ENCODE measurements around the gene UAP1L1. TPM values are rescaled to one million over a fixed set of nuclear protein-coding genes. Genes with fewer than 3 reads are reported as not detected.
A peak's percentile ranks its signal among the peaks of the same experiment; 100 is the strongest.

Gene UAP1L1
- total and polyA plus RNA-seq, 2 experiments from 2014 or later: 2.5 to 8.1 TPM

DNA sequence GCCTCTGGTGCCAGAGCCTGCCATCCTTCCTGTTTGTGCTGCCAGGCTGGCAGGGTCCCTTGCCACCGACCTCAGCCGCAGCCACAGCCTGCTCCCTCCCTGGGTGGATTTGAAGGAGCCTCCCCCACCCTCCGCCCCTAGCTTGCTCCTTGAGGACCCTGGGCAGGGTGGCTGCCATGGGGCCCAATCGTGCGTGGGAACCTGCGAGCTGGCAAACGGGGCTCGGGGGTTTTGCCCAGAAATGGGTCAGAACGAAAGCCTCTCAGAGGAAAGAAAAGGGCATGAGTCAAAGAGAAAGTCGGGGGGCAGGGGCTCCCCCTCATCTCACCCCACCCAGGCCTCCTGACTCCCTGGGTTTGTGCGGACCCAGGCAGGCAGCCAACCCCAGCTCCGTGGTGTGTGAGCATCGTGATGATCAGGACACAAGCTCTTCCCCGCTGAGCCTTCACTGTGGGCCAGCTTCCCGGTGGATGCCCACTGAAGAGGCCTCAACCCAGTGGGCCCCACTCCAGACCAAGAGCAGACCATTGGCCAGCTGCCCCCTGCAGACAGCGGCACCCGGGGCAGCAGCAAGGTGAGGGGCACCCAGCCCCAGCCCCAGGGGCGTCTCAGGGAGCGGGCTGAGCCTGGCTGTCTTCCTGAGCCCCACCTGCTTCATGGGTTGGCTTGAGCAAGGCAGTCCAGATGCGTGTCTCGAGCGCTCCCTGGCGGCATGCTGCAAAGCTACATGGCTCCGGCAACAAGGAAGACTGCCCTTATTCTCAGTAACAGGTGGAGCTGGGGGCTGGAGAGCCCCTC, 42.4 kb upstream of the UAP1L1 start:
- DNase-seq (ENCODE audit: low spot score): peak; percentile 93
- peaks cover 12% of the 10 kb centered on the region for H3K27me3 Mint-ChIP-seq (ENCODE audit: insufficient read depth, low read depth, poor library complexity)

DNA sequence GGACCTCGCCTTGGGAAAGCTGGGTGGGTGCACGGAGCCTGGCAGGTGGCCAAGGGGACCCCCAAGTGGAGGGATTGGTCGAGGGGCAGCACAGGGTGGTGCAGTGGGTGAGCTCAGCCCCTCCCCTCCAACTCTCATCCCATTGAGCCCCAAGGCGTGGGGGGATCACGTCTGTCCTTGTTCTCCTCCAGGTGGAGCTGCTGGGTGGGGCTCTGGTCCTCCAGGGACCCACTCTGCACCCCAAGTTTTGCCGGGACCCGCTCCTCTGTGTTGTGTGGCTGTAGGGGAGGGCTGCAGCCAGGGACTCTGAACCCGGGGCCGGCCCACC, 41.8 kb upstream of the UAP1L1 start:
- Mint-ChIP-seq H3K9me3 (no peaks in the 10 kb centered on the region), H3K36me3 (ENCODE audit: low read depth) (no peaks in the 10 kb centered on the region; the same call in 2 of the 3 replicates)

More for the DNA sequence above, 42.4 kb upstream of the UAP1L1 start:
- no peaks in the 10 kb centered on the region for H3F3A ChIP-seq (replicated peaks; ENCODE audit: low read depth)
- no peaks in the 10 kb centered on the region for H3K9me2 ChIP-seq (ENCODE audit: insufficient read depth)
- H3K4me1 ChIP-seq (ENCODE audit: insufficient read depth): no peaks in the 10 kb centered on the region
- no peaks in the 10 kb centered on the region for H3K27me3 ChIP-seq (ENCODE audit: insufficient read depth)
- H3K4me2 ChIP-seq: peak overlapping the region; percentile 38; the same call in 1 of the 2 replicates
- 0 out of 2 replicates have a peak overlapping the region, but pooled peaks have one; percentile 72 for H2AFZ ChIP-seq
- H3K79me2 ChIP-seq (replicated peaks; ENCODE audit: insufficient read depth): no peaks in the 10 kb centered on the region
- no peaks in the 10 kb centered on the region for H3K4me1 Mint-ChIP-seq
- H3K4me3 ChIP-seq: peak overlapping the region; percentile 34; the same call in 1 of the 2 replicates
- H3K36me3 Mint-ChIP-seq (ENCODE audit: low read depth): no peaks in the 10 kb centered on the region; the same call in 2 of the 3 replicates
- no peak overlapping the region for H3K4me3 Mint-ChIP-seq
- no peak overlapping the region for H3K27ac ChIP-seq (ENCODE audit: low read depth)
- H3K9me3 Mint-ChIP-seq: no peaks in the 10 kb centered on the region
- peak; percentile 95 for ATAC-seq
- no peak overlapping the region for H3K27ac Mint-ChIP-seq
- no peaks in the 10 kb centered on the region for H3K36me3 ChIP-seq (ENCODE audit: insufficient read depth)
- H4K20me1 ChIP-seq (replicated peaks; ENCODE audit: insufficient read depth): no peaks in the 10 kb centered on the region
- TF ChIP-seq, protein P1, sequence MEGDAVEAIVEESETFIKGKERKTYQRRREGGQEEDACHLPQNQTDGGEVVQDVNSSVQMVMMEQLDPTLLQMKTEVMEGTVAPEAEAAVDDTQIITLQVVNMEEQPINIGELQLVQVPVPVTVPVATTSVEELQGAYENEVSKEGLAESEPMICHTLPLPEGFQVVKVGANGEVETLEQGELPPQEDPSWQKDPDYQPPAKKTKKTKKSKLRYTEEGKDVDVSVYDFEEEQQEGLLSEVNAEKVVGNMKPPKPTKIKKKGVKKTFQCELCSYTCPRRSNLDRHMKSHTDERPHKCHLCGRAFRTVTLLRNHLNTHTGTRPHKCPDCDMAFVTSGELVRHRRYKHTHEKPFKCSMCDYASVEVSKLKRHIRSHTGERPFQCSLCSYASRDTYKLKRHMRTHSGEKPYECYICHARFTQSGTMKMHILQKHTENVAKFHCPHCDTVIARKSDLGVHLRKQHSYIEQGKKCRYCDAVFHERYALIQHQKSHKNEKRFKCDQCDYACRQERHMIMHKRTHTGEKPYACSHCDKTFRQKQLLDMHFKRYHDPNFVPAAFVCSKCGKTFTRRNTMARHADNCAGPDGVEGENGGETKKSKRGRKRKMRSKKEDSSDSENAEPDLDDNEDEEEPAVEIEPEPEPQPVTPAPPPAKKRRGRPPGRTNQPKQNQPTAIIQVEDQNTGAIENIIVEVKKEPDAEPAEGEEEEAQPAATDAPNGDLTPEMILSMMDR (conservative IDR thresholded peaks at IDR 0.05; ENCODE audit: low read depth in 2 of 2): peak; percentile 85 to 96
- TF ChIP-seq ZNF331 (CRISPR knock-in tag; IDR thresholded peaks at IDR 0.05; ENCODE audit: low read depth): no peak

More for the DNA sequence above, 41.8 kb upstream of the UAP1L1 start:
- no peak for TF ChIP-seq EZH2phosphoT487 (IDR thresholded peaks at IDR 0.05; ENCODE audit: unreplicated experiment)
- TF ChIP-seq, protein P1 (conservative IDR thresholded peaks at IDR 0.05; ENCODE audit: low read depth in 2 of 2): peak in 1 of 2 experiments; percentile 14; a peak in 1 of 4 replicates
- peak; percentile 66 for ATAC-seq
- DNase-seq (ENCODE audit: low spot score): peak; percentile 51
- H3K27ac ChIP-seq (ENCODE audit: low read depth): no peak overlapping the region
- no peaks in the 10 kb centered on the region for H3K27me3 ChIP-seq (ENCODE audit: insufficient read depth)
- peak overlapping the region; percentile 34; the same call in 1 of the 2 replicates for H3K4me3 ChIP-seq
- no peaks in the 10 kb centered on the region for H3K36me3 ChIP-seq (ENCODE audit: insufficient read depth)
- H3K9me2 ChIP-seq (ENCODE audit: insufficient read depth): no peaks in the 10 kb centered on the region
- no peaks in the 10 kb centered on the region for H3F3A ChIP-seq (replicated peaks; ENCODE audit: low read depth)
- H3K27ac Mint-ChIP-seq: no peak overlapping the region
- peak overlapping the region; percentile 38; the same call in 1 of the 2 replicates for H3K4me2 ChIP-seq
- H3K79me2 ChIP-seq (replicated peaks; ENCODE audit: insufficient read depth): no peaks in the 10 kb centered on the region
- H4K20me1 ChIP-seq (replicated peaks; ENCODE audit: insufficient read depth): no peaks in the 10 kb centered on the region
- no peak overlapping the region for H3K4me3 Mint-ChIP-seq
- H3K4me1 Mint-ChIP-seq: no peaks in the 10 kb centered on the region
- H3K27me3 Mint-ChIP-seq (ENCODE audit: insufficient read depth, low read depth, poor library complexity): peaks cover 9% of the 10 kb centered on the region
- no peaks in the 10 kb centered on the region for H3K4me1 ChIP-seq (ENCODE audit: insufficient read depth)
- H2AFZ ChIP-seq: no peak overlapping the region

Data from GM23338 (cell line).